Stimulated activated CD4-positive, alpha-beta T cell treated with anti-CD3 and anti-CD28 coated beads, Interleukin-1b, Interleukin-23, amount 100 ng/mL, for 48 hours (primary cell): ENCODE data around the gene MYBPH.

ENCODE experiments used
- DNase-seq: peaks from one replicate; pipeline ENCODE4 v3.0.0-alpha.2; 2020

MYBPH gene

GRCh38 chr1:203165101-203165799 is 10.4 kb downstream of the MYBPH start:
- no peak for DNase-seq

GRCh38 chr1:203163891-203164635 is 11.6 kb downstream of the MYBPH start:
- no peak for DNase-seq

GRCh38 chr1:203162403-203162802 is 13.2 kb downstream of the MYBPH start:
- DNase-seq, result no peak

- no peak for DNase-seq
These were observed 13.9 kb downstream of the MYBPH start for GRCh38 chr1:203161703-203162102.

- DNase-seq, result no peak
These were observed 14.5 kb downstream of the MYBPH start for GRCh38 chr1:203161175-203161574.

GRCh38 chr1:203159844-203160243 is 15.8 kb downstream of the MYBPH start:
- no peak for DNase-seq

- DNase-seq, result no peak
These were observed 16.5 kb downstream of the MYBPH start for GRCh38 chr1:203158960-203159665.

GRCh38 chr1:203158423-203158822 is 17.2 kb downstream of the MYBPH start:
- DNase-seq, result no peak

GRCh38 chr1:203156280-203156679 is 19.3 kb downstream of the MYBPH start:
- DNase-seq, result no peak

- no peak for DNase-seq
These were observed 21.4 kb downstream of the MYBPH start for GRCh38 chr1:203153989-203154821.

- no peak for DNase-seq
These were observed 22.3 kb downstream of the MYBPH start for GRCh38 chr1:203153051-203153988.

- no peak for DNase-seq
These were observed 23.2 kb downstream of the MYBPH start for GRCh38 chr1:203152158-203153034.

- DNase-seq, result no peak
These were observed 24.1 kb downstream of the MYBPH start for GRCh38 chr1:203151362-203152157.

- no peak for DNase-seq
These were observed 24.9 kb downstream of the MYBPH start for GRCh38 chr1:203150511-203151297.

- no peak for DNase-seq
These were observed 26.3 kb downstream of the MYBPH start for GRCh38 chr1:203149188-203149840.

GRCh38 chr1:203148579-203148978 is 27.0 kb downstream of the MYBPH start:
- no peak for DNase-seq

GRCh38 chr1:203148127-203148526 is 27.5 kb downstream of the MYBPH start:
- DNase-seq, result no peak

- DNase-seq, result no peak
These were observed 28.2 kb downstream of the MYBPH start for GRCh38 chr1:203147376-203147775.
